Skeletal muscle satellite cell (primary cell): ENCODE results near the gene DCAF11.

Experiments used
- H3K27me3 ChIP-seq: 2 replicates; pipeline ENCODE4 v1.7.0; 2013; ENCODE audit warnings: low read length; ENCODE audit not compliant: control insufficient read depth, insufficient read depth
- H3K36me3 ChIP-seq: 2 replicates; pipeline ENCODE4 v1.7.0; 2013; ENCODE audit warnings: mild to moderate bottlenecking, control low read depth, low read length; ENCODE audit not compliant: insufficient read depth
- H3K4me1 ChIP-seq: 2 replicates; pipeline ENCODE4 v1.7.0; 2013; ENCODE audit warnings: low read length; ENCODE audit not compliant: control insufficient read depth, insufficient read depth
- H3K4me2 ChIP-seq: 2 replicates; pipeline ENCODE4 v1.7.0; 2013; ENCODE audit warnings: mild to moderate bottlenecking, low read length
- H3K4me3 ChIP-seq: 2 replicates; pipeline ENCODE4 v1.7.0; 2013; ENCODE audit warnings: low read length
- H3K9ac ChIP-seq: 2 replicates; pipeline ENCODE4 v1.7.0; 2013; ENCODE audit warnings: mild to moderate bottlenecking, low read depth, low read length, moderate library complexity
- H3K9me3 ChIP-seq: replicated peaks from 2 replicates; pipeline ENCODE4 v1.7.0; 2013; ENCODE audit warnings: mild to moderate bottlenecking, control low read depth, low read length

Gene DCAF11

GRCh38 chr14:24138396-24139271 is 24.1 kb downstream of the DCAF11 start:
- no peak overlapping the region for H3K4me3 ChIP-seq
- no peaks in the 10 kb centered on the region for H3K9me3 ChIP-seq
- peaks cover 30% of the 10 kb centered on the region for H3K4me1 ChIP-seq
- no peak overlapping the region for H3K9ac ChIP-seq
- H3K4me2 ChIP-seq = no peak overlapping the region
- peaks cover 26% of the 10 kb centered on the region for H3K36me3 ChIP-seq
- H3K27me3 ChIP-seq = no peaks in the 10 kb centered on the region

GRCh38 chr14:24139272-24139934 is 24.8 kb downstream of the DCAF11 start:
- H3K36me3 ChIP-seq = peaks cover 32% of the 10 kb centered on the region
- H3K4me1 ChIP-seq = peaks cover 35% of the 10 kb centered on the region
- H3K4me3 ChIP-seq = no peak overlapping the region

GRCh38 chr14:24141097-24141880 is 26.7 kb downstream of the DCAF11 start, which contains the start of gene EMC9:
EMC9 (minus strand) TSS chr14:24141591; CDS start chr14:24141304, 287 bp downstream.
- Histone ChIP-seq H3K9ac (peak within 1 kb of the TSS; percentile 88), H3K9me3 (no peaks in the 10 kb centered on the region), H3K4me1 (peaks cover 41% of the 10 kb centered on the region), H3K27me3 (no peaks in the 10 kb centered on the region), H3K36me3 (peaks cover 33% of the 10 kb centered on the region), H3K4me3 (peak within 1 kb of the TSS; percentile 86), H3K4me2 (peak within 1 kb of the TSS; percentile 87)

More at GRCh38 chr14:24139272-24139934, 24.8 kb downstream of the DCAF11 start:
- Histone ChIP-seq H3K9ac (no peak overlapping the region), H3K27me3 (no peaks in the 10 kb centered on the region), H3K4me2 (peak overlapping the region; percentile 87), H3K9me3 (no peaks in the 10 kb centered on the region)

GRCh38 chr14:24143511-24143910 is 28.9 kb downstream of the DCAF11 start:
- peaks cover 38% of the 10 kb centered on the region for H3K4me1 ChIP-seq
- no peak overlapping the region for H3K4me3 ChIP-seq
- peak overlapping the region; percentile 9 for H3K4me2 ChIP-seq
- peaks cover 20% of the 10 kb centered on the region for H3K36me3 ChIP-seq
- no peaks in the 10 kb centered on the region for H3K9me3 ChIP-seq
- H3K9ac ChIP-seq = no peak overlapping the region
- H3K27me3 ChIP-seq = no peaks in the 10 kb centered on the region

- no peak overlapping the region for H3K9ac ChIP-seq
- no peak overlapping the region for H3K4me2 ChIP-seq
- no peak overlapping the region for H3K4me3 ChIP-seq
- peaks cover 15% of the 10 kb centered on the region for H3K36me3 ChIP-seq
- no peaks in the 10 kb centered on the region for H3K9me3 ChIP-seq
- H3K4me1 ChIP-seq = peaks cover 38% of the 10 kb centered on the region
- H3K27me3 ChIP-seq = no peaks in the 10 kb centered on the region
Observed at GRCh38 chr14:24144451-24144850, 29.9 kb downstream of the DCAF11 start.

- Histone ChIP-seq H3K9me3 (no peaks in the 10 kb centered on the region), H3K36me3 (peaks cover 18% of the 10 kb centered on the region), H3K4me3 (peak overlapping the region; percentile 93), H3K27me3 (no peaks in the 10 kb centered on the region), H3K4me2 (peak overlapping the region; percentile 94), H3K9ac (no peak overlapping the region), H3K4me1 (peaks cover 34% of the 10 kb centered on the region)
Observed at GRCh38 chr14:24145219-24145618, 30.6 kb downstream of the DCAF11 start.

- peaks cover 34% of the 10 kb centered on the region for H3K4me1 ChIP-seq
- H3K27me3 ChIP-seq = no peaks in the 10 kb centered on the region
- H3K4me3 ChIP-seq = peak overlapping the region; percentile 93
- H3K9ac ChIP-seq = peak overlapping the region; percentile 81
- peaks cover 24% of the 10 kb centered on the region for H3K36me3 ChIP-seq
- H3K9me3 ChIP-seq = no peaks in the 10 kb centered on the region
- peak overlapping the region; percentile 94 for H3K4me2 ChIP-seq
Observed at GRCh38 chr14:24145690-24146452, 31.3 kb downstream of the DCAF11 start.

- Histone ChIP-seq H3K4me3 (peak within 1 kb of the TSS; percentile 93), H3K36me3 (peaks cover 30% of the 10 kb centered on the region), H3K9ac (peak within 1 kb of the TSS; percentile 90), H3K4me2 (peak within 1 kb of the TSS; percentile 95), H3K4me1 (peaks cover 34% of the 10 kb centered on the region), H3K27me3 (no peaks in the 10 kb centered on the region), H3K9me3 (no peaks in the 10 kb centered on the region)
Observed at GRCh38 chr14:24146453-24146977, 31.9 kb downstream of the DCAF11 start, which contains the start of gene PSME2. PSME2 (minus strand) TSS chr14:24146610; CDS start chr14:24146581, 29 bp downstream.

- peaks cover 37% of the 10 kb centered on the region for H3K36me3 ChIP-seq
- peak within 1 kb of the TSS; percentile 95 for H3K4me2 ChIP-seq
- peaks cover 29% of the 10 kb centered on the region for H3K4me1 ChIP-seq
- H3K9me3 ChIP-seq = no peaks in the 10 kb centered on the region
- H3K4me3 ChIP-seq = peak within 1 kb of the TSS; percentile 93
- no peaks in the 10 kb centered on the region for H3K27me3 ChIP-seq
- peak within 1 kb of the TSS; percentile 90 for H3K9ac ChIP-seq
Observed at GRCh38 chr14:24146978-24147760, 32.6 kb downstream of the DCAF11 start, which contains the start of gene RNF31. RNF31 (plus strand) TSS chr14:24147498; CDS start chr14:24147699, 201 bp downstream.
